NCI-H2171 treated with DMSO at 0.1 percent for 48 hours (cell line): ENCODE data around the gene ATP6V1F.

Experiments used
- DNase-seq: peaks from one replicate; lab custom pipeline; 2025; lab: John Stamatoyannopoulos, UW

Gene ATP6V1F, protein sequence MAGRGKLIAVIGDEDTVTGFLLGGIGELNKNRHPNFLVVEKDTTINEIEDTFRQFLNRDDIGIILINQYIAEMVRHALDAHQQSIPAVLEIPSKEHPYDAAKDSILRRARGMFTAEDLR

DNA sequence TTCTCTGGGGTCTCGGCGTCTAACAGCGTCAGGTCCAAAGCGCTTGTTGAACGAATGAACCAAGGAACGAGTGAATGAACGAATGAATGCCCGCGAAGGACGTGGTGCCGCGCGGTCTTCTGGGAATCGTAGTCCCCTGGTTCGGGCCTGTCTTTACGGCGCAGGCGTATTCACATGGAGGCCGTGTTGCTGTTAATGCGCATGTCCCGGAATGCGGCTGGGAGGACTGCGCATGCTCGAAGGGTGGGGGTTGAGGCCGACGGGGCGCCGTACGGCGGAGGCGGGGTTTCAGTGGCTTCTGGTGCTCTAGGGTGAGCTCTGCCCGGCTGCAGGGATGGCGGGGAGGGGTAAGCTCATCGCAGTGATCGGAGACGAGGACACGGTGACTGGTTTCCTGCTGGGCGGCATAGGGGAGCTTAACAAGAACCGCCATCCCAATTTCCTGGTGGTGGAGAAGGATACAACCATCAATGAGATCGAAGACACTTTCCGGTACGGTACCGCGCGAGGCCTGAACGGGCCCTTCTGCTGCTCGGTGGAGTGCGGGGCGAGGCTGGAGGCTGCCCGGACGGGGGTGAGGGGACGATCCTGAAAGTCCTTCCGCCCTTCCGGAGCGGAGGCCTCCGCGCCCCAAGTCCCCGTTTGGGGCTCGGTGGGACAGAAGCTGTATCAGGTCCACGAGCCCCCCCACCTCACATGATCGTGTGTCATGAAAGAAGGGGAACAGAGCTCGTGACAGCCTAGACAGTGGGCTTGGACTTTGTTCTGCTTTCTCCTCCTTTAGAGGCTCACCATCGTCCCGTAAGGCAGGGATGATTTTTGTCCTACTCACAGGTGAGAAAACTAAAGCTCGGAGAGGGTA is at the start of gene ATP6V1F:
TSS of gene ATP6V1F (plus strand) at position 286 of the 862 bp plus-strand sequence. CDS start at position 335, 49 bp downstream.
- peak; percentile 98 for DNase-seq

DNA sequence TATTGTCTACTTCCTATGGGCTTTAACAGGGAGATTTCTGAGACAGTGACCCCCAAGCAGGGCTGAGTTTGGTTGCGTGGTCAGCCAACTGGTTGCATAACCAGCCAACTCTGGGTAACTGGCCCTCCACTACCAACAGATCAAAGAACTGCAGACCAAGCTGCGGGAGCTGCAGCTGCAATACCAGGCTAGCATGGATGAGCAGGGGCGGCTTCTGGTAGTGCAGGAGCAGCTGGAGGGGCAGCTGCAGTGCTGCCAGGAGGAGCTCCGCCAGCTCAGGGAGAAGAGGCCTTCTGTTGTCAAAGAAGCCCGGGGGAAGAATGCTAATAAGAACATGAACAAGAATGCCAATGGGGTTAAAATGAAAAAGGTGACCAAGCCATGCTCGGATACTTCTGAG is 48.2 kb upstream of the ATP6V1F start:
- peak; percentile 68 for DNase-seq

DNA sequence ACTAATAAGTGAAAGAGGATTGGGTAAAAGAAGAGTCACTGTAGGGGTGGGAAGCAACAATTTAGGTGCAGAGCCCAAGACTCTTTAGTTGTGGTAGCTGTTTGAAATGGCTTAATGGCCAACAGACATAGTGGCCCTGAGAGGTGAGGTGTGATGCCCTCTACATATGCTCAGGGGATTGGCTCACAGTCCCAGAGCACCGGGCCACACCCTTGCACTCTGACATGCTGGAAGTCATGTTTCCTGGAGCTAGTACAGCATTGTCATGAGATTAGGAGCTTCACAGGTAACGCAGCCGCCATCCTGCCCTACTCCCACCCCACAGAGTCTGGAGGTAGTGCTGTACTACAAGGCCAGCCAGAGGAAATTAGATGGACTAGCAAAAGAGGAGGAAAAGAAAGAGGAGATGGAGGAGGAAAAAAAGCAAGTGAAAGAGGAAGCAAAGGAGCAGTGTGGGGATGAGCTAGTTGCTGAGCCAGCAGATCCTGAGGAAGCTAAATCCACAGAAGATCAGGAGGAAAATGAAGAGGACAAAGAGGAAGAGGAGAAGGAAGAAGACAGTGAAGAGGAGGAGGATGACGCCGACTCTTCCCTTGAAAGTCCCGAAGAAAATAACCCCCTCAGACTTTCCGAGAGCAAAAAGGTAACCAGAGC is 47.2 kb upstream of the ATP6V1F start:
- DNase-seq = no peak

DNA sequence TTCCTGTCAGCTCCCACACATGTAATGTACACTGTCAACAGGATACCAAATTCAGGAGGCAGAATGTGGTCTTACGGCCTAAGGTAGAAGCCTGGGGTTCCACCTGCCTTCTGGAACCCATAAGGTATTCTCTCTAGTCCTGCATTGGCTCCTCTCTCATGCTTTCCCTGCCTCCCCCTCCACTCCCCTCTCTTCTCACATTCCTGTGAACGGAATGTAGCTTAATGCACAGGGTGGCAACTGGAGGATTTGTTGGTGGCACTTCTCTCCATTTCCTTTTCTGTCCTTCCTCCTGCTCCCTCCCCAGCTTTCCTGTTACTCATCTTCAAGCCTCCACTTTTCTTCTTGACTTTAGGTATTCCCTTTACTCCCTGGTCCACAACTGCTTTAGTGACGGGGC is 44.0 kb upstream of the ATP6V1F start:
- DNase-seq = no peak

DNA sequence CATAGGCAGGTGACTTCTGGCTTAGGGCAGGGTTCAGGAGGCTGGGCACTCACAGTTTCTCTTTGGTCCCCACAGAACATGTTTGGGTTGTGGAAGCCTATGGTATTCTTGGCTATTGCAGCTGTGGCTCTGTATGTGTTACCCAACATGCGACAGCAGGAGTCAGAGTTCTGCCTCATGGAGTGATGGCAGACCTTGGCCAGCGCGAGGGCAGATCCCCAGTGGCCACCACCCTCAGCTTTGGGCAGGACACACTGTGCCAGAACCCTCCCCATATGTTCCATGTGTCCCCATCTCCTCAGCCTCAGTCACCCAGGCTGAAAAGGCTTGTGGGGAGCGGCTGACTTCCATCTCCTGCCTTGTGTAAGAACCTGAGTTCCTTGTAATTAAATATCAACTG is 40.9 kb upstream of the ATP6V1F start:
- no peak for DNase-seq

DNA sequence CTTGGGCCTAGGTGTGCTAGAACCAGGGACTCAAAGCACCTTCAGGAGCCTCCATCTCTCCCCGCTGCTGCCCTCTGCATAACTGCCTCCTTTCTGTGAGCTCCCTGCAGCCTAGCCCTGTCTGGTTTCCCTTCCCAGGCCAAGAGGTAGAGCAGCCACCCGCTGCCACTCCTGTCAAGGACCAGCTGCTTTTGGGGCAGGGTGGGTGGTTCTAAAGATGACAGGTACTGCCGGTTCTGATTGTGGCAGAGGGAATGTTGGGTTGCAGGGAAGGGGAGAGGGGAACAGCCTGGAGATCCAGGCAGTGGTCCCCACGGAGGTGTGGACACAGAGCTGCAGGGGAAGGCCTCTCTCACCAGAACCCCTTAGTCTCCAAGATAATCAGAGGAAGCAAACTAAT is 36.1 kb upstream of the ATP6V1F start:
- DNase-seq = no peak

DNA sequence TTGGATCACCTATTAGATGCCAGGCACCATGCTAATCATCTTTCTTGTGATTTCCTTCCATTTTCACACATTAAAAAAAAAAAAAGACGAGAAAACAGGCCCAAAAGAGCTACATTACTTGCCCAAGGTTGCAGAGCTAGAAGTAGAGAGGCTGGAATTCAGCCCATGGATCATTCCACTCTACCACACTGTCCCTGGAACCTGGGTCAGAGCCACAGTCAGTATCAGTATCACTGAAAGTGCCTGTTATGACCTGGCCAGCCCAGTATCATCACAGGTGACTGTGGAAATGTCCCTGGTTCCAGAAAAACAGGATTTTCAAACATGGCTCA is 35.8 kb upstream of the ATP6V1F start:
- DNase-seq = no peak

DNA sequence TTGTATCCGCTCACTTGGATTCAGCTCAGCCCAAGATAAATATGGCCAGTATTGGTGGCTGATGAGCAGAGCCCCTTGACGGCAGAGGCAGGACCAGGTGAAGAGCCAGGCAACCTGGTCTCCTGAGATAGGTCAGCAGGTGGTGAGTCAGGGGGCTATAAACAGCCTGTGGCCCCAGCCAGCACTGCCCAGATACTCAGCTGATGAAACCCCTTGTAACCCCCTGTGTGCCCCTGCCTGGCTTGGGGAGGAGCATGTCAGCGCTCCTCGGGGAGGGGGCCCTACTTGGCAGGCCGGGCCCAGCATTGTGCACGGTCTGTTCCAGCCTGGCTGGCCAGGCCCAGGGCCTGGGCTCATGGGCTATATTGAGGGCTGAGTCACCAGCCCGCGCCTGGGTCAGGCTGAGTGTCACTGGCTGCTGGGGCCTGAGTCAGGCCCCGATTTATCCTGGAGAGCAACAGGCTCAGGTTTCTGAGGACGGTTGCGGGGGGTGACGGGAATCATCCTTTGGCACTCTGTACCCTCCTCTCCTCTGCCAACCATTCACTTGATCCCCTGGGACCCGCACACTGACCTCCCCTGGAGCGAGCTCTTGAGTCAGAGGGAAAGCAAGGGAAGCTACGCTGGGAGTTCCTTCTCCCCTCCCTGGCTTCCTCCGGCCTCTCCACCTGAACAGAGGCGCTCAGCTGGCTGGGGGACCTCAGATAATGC is 35.3 kb upstream of the ATP6V1F start:
- DNase-seq = no peak

DNA sequence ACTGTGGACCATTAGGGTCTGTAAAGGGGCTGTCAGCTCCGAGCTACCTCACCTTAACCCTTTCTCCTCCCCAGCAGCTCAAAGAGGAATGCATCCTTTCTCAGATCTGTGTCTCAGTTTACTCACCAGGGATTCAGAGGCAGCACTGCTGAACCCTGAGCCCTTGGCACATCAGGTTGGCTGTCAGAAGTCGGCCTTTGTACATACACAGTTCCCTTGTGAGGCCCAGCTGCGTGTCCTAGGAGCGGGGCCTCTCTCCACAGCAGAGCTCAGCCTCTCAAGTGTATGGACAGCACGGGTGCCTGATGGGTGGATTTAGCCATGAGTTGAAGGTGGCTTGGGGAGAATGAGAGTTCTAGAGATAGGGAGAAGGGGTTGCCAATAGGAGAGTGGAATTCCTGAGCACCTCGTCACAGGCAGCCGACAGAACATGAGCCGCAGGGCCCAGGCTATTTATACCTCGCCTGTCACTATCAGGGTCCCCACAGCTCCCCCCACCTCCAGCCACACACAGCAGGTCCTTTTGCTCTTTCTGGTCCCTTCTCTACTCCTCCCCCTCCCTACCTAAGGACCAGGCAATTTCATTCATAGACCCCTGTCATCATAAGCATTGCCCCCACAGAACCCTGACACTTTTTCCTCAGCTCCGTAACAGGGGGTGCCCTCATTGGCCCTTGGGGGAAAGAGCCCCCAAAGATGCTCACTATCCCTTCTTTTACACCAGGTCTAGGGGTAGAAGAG is 34.5 kb upstream of the ATP6V1F start:
- DNase-seq = no peak

DNA sequence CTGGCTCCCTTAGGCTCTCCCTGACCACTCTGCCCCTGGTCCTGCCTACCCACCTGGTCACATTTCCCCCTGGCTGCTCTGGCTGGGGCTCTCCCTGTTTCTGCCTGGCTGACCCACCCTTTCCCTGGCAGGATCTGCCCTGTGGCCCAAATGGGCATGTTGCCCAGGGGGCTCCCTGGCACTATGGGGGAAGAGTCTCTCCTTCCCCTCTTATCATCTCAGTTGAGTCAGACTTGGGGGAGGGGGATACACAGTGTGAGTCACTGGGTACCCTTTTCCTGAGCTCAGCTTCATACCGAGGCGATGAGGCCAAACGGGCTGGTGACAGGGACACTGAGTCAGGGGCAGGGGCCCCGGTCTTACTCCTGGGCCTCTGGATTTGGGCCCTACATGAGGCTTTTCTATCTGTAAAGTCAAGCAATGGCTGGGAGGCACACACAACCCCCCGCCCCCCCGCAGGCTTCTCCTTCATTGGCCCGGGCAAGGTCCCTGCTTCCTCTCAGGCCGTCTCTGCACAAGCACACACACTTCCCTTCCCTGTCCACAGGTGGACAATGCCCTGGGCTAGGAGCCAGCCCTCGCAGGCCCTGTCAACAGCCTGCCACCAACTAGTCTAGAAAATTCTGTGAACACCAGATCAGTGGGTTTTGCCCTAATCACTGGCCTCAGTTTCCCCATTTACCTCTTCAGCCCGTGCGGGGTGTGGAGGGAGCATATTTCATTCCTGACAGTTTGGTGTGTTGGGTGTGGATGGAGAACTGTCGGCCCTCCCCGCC is 33.1 kb upstream of the ATP6V1F start:
- no peak for DNase-seq

DNA sequence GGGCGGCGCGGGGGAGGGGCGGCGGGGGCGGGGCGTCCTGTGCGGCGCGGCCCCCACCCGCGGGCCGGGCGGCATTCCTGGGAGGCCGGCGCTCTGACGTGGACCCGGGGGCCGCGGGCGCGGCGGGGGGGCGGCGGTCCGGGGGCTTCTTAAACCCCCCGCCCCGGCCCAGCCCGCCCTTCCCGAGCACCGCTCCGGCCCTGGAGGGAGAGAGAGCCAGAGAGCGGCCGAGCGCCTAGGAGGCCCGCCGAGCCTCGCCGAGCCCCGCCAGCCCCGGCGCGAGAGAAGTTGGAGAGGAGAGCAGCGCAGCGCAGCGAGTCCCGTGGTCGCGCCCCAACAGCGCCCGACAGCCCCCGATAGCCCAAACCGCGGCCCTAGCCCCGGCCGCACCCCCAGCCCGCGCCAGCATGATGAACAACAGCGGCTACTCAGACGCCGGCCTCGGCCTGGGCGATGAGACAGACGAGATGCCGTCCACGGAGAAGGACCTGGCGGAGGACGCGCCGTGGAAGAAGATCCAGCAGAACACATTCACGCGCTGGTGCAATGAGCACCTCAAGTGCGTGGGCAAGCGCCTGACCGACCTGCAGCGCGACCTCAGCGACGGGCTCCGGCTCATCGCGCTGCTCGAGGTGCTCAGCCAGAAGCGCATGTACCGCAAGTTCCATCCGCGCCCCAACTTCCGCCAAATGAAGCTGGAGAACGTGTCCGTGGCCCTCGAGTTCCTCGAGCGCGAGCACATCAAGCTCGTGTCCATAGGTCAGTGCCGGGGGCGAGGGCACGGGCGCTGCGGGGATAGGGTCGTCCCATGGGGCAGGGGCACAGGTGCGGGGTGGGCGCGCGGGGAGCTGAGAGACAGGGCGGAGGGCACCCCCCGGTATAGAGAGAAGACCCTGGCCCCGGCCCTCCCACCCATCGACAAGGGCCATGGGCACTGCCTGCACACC is 32.2 kb upstream of the ATP6V1F start, which contains the start of gene FLNC:
TSS of gene FLNC (plus strand) at position 176 of the 947 bp plus-strand sequence. CDS start at position 408, 232 bp downstream.
- DNase-seq = no peak

DNA sequence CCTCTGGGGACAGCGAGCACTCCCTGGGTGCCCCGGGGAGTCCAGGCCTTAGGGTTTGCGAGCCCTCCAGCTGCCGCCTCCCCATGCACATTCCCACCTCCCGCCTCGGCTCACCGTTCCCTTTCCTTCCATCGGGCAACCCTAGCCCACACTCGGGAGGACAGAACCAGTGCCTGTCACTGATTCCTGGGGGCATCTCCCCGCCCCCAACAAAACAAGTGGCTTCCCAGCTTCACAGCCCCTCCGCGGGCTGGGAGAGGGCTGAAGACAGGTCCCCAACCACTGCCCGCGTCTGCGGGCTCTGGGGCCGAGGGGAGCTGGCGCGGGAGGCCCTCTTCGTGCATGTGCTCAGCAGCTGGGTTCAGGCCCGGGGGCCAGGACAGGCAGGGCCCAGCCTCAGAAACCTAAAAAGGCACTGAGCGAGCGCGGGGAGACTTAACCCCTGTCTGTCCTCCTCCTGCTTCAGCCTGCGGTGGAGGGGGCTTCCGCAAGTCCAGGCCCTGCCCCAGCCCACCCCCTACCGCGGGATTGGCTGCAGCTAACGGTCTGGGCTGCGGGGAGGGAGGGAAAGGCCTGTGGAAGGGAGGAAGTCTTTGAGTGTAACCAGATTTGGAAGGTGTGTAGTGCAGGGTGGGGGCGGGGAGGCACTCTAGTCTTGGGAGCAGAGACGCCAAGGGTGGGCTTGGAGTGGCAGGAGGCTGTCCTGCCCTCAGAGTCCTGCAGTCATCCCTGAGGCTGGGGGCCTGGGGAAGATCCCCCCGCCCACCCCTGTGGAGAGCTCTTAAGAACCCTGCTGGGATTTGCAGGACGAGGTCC is 31.3 kb upstream of the ATP6V1F start:
- peak; percentile 54 for DNase-seq

DNA sequence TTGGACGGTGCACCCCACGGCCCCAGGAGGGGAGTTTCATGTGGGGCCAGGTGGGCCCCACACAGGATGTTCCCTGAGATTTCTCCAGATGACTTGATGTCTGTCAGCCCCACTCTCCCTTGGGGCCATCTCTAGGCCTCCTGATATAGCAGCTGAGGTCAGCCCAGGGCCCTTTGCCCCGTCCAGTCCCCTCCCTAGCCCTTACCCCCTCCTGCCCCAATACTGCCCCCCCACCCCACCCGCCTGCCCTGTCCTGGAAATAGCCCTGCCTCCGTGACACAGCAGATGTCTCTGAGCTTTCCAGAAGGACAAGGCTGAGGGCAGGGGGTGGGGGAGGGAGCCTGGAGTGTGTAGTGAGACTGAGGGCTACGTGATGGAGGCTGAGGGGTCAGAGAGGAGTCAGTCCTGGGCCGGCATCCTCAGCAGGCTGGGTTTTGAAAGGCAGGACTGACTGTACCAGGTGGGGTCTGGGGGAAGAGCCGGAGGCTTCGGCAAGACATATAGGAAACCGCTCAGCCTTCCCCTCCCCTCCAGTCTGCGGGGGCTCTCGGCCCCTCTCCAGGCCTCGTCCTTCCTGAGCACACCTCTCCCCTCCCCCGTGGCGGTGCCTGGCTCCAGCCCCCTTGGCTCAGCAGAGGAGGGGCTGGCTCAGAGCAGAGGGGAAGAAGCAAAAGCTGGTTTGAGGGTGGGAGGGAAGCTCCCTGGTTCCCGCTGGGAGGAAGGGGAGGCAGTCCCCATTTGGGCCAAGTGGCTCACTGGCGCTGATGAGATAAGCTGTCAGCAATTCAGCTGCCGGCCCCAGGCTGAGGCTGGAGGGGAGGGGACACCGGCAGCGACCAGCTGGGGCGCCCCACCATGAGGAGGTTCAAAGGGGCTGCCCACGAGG is 30.4 kb upstream of the ATP6V1F start:
- peak; percentile 88 for DNase-seq

DNA sequence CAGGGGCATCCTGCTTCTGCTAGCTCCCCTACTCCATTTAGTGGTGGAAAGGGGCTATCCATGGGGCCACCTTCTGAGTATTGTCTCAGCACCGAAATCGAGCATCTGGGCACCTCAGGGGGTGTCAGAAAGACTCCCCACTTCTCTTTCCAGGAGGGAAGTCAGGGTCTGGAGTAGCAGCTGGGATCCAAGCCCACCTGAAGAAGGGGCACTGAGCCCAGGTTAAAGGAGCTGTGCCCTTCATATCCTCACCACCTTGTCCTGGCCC is 29.8 kb upstream of the ATP6V1F start:
- no peak for DNase-seq

DNA sequence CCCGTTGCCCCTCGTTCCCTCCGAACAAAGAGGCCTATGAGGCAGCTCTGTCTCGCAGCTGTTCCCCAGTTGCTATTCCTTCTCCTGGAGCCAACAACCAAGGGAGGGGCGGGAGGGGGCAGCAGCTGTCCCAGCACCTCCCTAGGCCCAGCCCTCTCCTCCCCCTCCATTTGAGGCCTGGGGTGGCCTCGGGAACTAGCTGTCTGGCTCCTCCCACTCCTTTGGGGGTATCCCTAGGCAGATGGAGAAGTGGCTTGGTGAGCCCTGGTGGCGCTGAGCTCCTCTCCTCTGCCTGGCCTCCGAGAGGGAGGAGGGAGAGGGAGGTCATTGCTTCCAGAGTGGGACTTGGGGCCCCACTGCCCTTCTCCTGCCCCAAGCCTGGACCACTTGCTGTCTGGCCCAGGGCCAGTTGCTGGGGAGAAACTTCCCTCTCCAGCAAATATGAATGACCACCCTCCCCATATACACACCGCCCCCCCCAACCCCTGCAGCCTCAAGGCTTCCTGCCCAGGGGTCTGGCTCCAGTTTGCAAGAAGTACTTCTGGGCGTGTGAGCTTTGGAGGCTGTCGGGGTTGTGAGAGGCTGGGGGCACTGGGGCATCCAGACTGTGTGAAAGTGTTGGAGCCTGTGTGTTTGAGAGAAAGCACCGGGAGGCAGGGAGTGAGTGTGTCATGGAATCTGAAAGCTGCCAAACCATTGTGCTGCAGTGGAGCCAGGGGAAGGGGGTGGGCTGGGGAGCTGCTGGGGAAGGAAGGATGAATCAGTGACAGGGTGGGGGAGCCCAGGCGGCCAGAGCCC is 29.3 kb upstream of the ATP6V1F start:
- peak; percentile 97 for DNase-seq

DNA sequence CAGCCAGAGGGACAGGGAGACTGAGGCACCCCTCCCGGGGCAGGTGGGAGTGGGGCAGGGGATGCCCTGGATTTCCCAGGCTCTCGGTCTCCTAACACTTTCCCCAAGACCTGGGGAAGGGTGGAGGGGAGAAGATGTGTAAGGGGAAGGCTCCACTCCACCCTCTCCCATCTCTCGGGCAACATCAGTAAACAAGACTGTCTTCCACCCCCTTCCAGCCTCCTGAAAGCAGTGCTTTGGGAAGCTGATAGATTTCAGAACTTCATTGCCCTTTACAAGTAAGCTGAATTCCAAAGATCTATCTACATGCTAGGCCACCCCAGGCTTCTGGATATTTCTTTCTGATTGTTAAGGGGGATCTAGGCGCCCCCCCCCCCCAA is 28.7 kb upstream of the ATP6V1F start:
- DNase-seq = no peak

DNA sequence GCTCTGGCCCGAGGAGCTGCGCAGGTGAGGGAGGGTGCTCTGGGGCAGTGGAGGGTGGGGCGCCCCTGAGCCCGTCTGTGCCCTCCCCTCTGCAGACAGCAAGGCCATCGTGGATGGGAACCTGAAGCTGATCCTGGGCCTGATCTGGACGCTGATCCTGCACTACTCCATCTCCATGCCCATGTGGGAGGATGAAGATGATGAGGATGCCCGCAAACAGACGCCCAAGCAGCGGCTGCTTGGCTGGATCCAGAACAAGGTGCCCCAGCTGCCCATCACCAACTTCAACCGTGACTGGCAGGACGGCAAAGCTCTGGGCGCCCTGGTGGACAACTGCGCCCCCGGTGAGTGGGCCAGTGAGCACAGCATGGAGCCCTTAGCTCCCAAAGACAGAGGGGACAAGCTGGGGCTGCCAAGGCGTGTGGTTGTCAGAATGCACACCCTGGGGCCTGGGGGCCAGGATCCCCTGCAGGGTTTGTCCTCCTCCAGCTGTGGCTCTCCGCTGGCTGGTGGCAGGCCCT is 27.4 kb upstream of the ATP6V1F start:
- DNase-seq = no peak
